ENCODE measurements around the gene INPP5A. TPM values are rescaled to one million over a fixed set of nuclear protein-coding genes. Genes with fewer than 3 reads are reported as not detected.
"Not testable (repeated sequence)": the region's sequence is repeated elsewhere in the genome, so short reads cannot be mapped to it uniquely, and the experiment has no call there.

Gene INPP5A
- total RNA-seq, 1 donor from 2014 or later, result 108 TPM

DNA sequence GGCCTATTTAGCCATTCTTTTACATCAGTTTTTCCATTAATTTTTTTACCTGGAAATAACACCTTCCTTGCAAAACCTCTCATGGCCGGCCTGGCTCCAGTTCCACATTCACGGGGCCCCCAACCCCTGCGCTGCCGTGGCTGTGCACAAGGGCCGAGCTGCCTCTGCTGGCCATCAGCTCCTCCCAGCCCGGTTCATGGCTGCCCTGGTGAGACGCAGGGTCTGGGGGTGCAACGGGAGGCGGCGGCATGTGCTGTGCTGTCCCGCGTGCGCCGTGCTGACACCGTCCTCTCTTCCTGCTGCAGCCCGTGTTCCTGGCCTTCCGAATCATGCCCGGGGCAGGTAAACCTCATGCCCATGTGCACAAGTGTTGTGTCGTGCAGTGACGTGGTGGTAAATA is 244.0 kb downstream of the INPP5A start:
- intact Hi-C loops (cut with micrococcal nuclease), result no loop called here
- ATAC-seq, result no peak
- DNase-seq, result no peak

DNA sequence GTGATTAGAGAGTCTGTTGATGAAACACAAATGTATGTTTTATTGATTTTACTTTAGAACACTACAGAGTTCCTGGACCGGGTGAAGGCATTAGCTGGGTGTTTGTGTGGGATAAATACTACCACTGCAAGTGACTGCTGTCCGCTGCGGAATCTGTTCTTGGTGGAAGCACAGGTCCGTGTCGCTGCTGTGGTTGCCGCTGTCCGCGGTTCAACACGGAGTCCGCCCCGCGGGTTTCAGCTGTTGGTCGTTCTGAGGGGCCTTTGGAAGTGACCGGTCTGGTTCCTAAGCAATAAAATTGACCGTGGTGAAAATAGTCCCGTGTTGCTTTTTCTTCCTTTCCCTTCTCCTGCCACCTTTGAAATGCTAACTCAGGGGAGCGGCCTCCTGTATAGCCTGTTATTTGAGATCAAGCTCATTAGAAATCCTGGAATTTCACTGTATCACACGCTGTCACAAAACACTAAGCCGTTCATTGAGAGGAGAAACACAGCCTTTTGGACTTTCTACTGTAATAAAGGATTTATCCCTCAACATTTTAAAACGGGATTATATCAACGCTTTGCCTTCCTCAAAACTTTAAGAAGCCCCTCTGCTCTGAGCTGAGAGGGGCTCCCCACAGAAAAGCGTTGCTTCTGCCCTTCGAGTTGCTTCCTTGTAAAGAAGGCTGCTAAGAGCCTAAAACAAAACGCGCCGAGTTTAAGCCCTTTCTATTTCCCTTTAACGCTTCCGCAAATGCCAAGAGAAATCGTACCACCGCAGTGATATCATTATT is 245.8 kb downstream of the INPP5A start:
- intact Hi-C loops (cut with micrococcal nuclease), result no loop called here
- no peak for ATAC-seq

DNA sequence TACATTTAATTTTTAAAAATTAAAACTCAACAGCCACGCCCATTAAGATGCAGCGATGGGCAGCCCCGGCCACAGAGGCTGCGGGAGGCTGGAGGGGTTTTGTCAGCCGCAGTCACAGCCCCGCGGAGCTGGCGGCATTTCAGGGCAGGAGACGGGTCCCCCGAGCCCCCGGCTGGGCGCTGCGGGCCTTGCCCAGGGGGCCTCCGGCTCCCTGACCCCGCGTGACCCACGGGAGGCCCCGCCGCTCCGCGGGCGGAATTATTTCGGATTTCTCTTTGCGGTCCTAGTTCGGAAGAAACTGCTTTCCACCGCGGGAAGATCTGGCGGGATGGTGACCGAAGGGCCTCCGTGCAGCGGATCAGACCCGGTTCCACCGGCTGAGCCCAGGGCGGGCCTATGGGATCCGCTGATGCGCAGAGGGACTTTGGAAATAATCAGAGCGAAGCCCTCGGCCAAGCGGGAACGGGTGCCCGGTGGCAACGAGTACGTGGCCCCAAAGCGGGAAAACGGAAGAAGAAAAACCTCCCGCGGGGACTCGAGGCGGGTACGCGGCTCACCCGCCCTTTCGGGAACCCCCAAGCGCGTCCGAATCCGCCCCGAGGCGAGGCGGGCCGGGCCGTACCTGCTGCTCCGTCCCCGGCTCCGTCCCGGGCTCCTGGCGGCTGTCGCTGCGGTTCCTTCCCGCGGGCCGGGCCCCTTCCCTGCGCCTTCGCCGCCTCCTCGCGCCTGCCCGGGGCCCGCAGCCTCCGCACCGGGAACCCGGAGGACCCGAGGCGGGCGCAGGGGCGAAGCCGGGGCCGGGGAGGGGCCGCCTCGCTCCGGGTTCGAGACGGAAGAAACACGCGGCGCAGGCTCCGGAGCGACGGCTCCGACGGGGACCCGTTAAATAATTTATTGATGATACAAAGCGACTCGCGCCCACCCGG is 246.6 kb downstream of the INPP5A start:
- intact Hi-C loops (cut with micrococcal nuclease), result no loop called here
- ATAC-seq, result no peak
- DNase-seq, result no peak

More for the DNA sequence above, 245.8 kb downstream of the INPP5A start:
- no peak for DNase-seq

GRCh38 chr10:132784866-132785722 is 247.5 kb downstream of the INPP5A start:
- intact Hi-C loops (cut with micrococcal nuclease), result no loop called here
- ATAC-seq (no peak), DNase-seq (no peak)

- intact Hi-C loops (cut with micrococcal nuclease), result no loop called here
- ATAC-seq, result no peak
- DNase-seq, result no peak
Observed at GRCh38 chr10:132785723-132786475, 248.3 kb downstream of the INPP5A start, which contains the start of gene NKX6-2. TSS of gene NKX6-2 (minus strand) at chr10:132786147. CDS start at chr10:132785948, 199 bp downstream.

DNA sequence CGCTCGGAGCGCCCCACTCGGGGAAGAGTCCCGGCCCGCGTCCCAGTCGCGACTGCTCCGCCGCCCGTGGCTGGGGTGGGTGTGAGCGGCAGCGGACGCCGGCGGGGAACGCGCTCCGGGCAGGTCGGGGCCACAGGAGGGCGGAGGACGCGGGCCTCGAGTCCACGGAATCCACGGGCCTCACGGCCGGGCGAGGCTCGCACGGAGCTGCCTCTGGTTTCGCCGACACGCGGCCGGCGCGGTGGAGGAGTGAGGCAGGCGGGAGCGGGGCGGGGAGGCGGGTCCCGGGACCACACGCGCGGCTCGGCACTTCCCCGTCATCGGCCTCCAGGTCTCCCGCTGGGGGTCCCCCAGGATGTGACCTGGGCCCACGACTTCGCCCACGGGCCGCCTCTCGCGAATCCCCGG is 248.9 kb downstream of the INPP5A start:
- DNase-seq (no peak), ATAC-seq (no peak)
- intact Hi-C loops (cut with micrococcal nuclease), result no loop called here

DNA sequence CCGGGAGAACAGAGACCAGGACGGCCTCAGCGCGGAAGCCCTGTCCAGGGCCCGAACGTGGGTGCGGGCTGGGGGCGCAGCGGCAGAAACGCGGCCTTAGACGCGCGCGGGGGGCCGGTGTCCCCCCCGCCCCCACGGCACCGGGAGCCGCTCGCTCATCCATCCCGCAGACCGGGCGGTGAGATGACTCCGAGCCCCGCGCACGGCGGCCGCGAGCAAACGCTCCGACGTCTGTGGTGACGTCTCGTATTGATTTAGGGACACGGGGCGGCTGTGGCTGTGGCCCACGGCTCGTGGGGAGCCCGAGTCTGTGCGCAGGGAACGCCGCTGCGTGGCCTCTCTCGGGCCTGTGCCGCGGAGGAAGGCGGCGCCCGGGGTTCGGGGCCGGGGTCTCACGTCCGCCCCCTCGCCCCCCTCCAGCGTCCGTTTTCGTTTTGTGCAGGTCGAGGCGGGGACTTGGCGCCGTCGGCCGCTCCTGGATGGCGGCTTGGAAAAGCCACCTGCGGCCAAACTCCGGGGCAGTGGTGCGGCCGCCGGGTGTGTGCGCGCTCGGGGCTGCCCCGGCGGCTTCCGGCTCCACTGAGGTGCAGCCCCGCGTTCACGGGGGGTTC is 249.4 kb downstream of the INPP5A start:
- ATAC-seq (no peak), DNase-seq (no peak)
- intact Hi-C loops (cut with micrococcal nuclease), result no loop called here

- intact Hi-C loops (cut with micrococcal nuclease), result no loop called here
- ATAC-seq (no peak), DNase-seq (no peak)
Observed at GRCh38 chr10:132787495-132788179, 250.1 kb downstream of the INPP5A start.

- DNase-seq (no peak), ATAC-seq (peak; percentile 41)
- intact Hi-C loops (cut with micrococcal nuclease), result no loop called here
Observed at GRCh38 chr10:132788180-132788830, 250.7 kb downstream of the INPP5A start.

GRCh38 chr10:132788831-132789219 is 251.2 kb downstream of the INPP5A start:
- intact Hi-C loops (cut with micrococcal nuclease), result no loop called here

DNA sequence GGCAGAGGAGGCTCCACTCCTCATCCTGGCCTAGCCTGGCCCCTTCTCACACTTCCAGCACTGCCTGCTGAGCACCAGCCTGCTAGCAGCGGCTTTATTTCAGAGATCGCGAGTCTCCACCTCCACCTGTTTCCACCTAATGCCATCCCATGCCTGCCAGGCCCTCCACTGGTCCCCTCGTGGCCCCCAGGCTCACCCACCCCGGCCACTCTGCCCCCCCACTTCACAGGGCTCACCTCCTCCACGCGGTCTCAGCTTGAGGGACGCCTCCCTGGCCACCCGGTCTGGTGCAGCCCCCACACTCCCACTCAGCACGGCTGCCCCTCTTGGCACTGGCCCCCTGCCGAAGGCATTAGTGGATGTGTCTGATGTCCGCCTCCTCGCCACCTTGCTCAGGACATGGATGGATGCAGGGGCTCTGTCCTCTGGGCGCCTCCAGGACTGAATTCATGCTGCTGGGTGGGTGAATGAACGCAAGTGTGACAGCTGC is 252.1 kb downstream of the INPP5A start:
- ATAC-seq (no peak), DNase-seq (no peak)
- intact Hi-C loops (cut with micrococcal nuclease), result no loop called here

More at GRCh38 chr10:132788831-132789219, 251.2 kb downstream of the INPP5A start:
- ATAC-seq (no peak), DNase-seq (no peak)

DNA sequence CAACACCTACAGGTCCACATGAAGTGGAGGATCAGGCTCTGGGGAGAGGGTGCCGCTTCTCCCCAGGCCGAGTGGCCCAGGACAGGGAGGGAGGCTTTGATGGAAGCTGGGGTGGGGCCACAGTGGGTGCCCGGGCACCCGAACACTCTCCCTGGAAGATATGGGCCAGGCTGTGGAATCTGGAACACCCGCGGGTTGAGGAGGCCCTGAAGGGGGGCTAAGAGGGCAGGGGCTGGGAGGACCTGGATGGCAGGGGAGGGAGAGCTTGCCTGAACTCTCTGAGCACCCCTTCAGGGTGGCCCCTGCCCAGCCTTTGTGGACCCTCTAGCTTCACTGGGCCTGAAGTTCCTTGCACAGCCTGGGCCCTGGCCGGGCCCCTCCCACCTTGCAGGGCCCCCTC is 252.9 kb downstream of the INPP5A start:
- intact Hi-C loops (cut with micrococcal nuclease), result no loop called here
- ATAC-seq (no peak), DNase-seq (no peak)

DNA sequence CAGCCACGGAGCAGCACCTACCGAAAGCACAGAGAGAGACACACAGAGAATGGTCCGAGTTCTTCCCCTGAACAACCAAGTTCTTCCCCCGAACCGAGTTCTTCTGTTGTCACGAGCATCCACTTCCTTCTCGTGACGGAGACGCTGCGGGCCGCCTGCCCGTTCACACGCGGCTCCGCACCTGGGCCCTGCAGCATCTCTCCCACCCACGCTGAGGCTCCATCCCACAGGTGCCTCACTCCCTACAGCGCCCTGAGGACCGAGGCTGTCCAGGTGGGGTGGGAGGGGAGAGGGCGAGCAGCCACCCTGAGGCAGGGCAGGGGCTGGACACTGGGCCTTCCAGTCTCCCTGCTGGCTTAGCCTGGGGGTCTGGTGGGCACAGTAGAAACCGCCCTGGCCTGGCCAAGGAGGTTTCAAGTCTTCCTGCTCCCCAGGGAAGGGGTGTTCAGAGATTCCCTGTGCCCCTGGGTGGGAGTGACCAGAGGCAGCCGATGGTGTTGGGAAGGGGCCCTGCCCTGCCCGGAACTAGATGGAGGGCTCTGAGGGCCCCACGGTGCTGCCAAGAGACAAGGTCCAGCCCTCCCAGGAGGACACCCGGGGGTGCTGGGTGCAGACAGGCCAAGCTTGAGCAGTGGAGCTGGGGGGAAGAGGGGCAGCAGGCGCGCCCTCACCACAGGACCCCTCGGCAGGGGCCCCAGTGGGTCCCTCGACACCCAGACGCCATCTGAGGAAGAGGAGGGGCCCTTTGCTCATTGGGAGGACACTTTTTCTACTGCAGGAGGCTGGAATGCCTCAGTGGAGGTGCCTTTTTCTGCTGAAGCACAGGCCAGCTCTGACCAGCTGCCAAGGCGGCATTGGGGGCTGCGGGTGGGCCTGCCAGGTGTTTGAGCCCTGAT is 253.6 kb downstream of the INPP5A start:
- no peak for DNase-seq
- intact Hi-C loops (cut with micrococcal nuclease), result no loop called here
- no peak for ATAC-seq

DNA sequence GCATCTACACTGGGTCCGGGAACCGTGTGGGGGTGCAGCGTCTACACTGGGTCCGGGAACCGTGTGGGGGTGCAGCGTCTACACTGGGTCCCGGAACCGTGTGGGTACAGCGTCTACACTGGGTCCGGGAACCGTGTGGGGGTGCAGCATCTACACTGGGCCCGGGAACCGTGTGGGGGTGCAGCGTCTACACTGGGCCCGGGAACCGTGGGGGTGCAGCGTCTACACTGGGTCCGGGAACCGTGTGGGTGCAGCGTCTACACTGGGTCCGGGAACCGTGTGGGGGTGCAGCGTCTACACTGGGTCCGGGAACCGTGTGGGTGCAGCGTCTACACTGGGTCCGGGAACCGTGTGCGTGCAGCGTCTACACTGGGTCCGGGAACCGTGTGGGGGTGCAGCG is 254.5 kb downstream of the INPP5A start:
- intact Hi-C loops (cut with micrococcal nuclease); DNase-seq; ATAC-seq: not testable (repeated sequence)

DNA sequence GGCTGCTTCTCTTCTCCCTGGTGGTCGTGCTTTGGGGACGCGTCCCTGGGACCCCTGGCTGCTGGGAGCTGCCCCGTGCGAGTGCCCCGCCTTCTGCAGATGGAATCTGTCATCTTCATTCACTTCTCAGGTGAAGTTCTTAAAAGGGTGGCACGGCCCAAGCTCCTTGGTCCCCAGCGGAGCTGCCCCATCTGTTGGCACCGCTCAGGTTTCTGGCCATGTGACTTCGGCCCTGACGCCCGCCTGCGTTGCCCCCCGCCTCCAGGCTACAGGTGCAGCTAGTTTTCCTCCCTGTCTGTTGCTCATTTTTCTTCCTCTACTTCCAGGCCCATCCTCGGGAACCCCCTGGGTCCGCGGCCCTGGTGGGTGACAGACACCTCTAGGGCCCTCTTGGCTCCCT is 255.2 kb downstream of the INPP5A start:
- ATAC-seq (no peak), DNase-seq (no peak)
- intact Hi-C loops (cut with micrococcal nuclease), result no loop called here

DNA sequence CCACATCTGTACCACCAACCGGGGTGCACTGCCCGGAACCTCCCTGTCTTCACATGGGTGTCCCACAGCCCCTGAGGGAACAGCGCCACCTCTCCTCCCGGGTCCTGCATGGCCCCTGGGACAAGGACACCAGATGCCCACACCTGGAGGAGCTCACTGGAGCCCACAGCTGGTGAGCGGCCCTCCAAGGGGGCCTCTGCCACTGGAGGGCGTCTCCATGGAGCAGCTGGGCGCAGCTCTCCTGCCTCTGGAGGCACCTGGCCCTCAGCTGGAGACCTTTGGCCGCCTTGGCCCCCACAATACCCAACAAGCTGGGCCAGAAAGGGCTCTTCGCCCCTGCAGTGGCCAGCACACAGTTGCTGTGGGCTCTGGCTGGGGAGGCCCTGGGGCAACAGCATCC is 255.6 kb downstream of the INPP5A start:
- no peak for ATAC-seq
- intact Hi-C loops (cut with micrococcal nuclease), result no loop called here
- no peak for DNase-seq
